Germinal center (tissue), 1 donor: ENCODE measurements around the gene ARID1B.

ENCODE experiments used
- DNase-seq: peaks from one replicate; pipeline ENCODE4 v3.0.0; 2012; ENCODE audit warnings: mixed read lengths, low spot score

The ARID1B gene

DNA sequence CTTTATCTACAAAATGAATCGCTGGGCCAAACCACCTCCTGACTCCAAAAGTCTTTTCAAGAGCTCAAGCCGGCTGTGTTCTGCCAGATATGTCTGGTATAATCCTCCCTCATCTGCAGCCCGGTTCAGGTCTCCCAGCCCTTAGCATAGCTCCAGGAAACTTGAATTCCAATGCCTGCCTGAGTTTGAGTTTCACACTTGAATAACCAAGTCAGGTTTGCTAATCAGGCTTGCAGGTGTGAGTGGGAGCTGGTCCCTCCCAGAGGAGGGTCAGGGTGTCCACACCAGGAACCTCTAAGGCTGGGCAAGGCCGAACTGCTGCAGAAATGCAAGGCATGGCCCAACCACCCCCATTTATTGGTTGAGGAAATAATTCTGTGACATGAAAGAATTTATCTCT lies 449.6 kb downstream of the ARID1B start:
- DNase-seq, result no peak

DNA sequence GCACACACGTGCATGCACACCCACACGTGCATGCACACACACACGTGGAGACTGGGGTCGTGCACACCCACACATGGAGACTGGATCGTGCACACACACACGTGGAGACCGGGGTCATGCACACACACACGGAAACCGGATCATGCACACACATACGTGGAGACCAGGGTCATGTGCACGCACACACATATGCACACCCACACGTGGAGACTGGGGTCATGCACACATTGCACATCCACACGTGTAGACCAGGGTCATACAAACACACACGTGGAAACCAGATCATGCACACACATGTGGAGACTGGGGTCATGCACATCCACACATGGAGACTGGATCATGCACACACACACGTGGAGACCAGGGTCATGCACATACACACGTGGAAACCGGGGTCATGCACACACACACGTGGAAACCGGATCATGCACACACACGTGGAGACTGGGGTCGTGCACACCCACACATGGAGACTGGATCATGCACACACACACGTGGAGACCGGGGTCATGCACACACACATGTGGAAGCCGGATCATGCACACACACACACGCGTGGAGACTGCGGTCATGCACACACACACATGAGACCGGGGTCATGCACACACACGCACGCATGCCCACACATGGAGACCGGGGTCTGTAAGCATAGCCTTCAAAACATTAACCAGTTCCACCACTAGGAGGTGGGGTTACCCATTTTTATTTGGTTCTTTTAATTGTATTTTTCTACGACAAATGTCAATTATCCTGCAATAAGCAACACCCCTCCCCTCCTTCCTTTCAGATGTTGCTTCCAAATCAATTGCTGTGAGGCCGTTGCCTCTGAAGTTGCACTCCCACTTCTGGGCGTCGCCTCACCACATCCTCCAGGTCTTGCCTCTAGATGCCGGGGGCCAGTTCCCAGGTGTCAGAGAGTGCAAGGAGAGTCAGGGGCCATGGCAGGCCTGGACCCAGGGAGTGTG lies 450.3 kb downstream of the ARID1B start:
- peak; percentile 54 for DNase-seq

DNA sequence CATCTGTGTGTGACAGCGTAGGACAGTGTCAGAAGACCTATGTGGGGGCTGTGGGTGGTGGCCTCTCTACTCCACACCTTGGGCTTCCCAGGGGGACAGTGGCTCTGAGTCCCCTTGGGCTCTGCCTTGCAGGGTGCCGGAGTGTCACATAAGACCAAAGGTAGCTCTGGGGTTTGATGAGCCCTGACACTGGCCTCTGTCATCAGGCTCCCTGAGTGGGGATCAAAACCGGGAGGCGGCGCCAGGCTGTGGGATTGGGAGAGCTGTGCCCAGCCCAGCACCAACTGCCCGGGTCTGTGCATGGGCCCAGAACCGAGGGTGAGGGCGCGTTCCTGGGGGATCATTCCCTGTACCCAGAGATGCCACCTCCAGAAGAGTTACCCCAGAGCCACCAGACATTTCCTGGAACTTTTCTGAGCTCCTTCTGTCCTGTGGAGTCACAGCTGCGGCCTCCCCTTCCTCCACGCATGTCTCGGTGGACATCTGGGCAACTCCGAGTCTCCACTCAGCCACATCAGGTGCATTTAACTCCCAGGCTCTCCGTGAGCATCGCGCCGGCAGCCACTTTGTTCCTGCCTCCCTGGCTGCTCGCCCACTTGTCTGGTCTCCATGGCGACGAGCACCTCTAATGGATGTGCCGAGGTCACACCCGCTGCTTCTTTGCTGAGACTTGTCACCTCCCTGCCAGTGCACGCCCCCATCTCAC lies 451.4 kb downstream of the ARID1B start:
- no peak for DNase-seq

DNA sequence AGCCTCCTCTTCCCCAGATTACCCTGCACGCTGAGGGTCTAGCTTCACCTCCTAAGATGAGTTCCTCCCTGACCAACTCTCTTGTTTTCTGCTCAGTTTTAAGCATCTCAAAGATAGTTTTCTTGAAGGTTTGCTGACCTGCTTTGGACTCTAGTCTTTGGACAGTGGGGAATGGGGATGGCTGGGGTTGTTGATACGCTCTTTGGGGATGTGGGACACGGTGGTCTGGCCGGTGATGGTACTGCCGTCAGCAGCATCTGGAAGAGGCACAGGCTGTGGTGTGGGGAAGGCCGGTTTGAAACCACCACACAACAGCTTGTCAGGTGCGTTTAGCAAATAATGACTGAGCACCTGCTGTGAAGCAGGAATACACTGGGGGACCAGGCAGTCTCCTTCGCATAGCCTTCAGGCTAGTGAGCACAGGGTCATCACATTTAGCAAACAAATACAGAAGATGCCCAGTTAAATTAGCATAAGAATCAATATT lies 452.0 kb downstream of the ARID1B start:
- no peak for DNase-seq

DNA sequence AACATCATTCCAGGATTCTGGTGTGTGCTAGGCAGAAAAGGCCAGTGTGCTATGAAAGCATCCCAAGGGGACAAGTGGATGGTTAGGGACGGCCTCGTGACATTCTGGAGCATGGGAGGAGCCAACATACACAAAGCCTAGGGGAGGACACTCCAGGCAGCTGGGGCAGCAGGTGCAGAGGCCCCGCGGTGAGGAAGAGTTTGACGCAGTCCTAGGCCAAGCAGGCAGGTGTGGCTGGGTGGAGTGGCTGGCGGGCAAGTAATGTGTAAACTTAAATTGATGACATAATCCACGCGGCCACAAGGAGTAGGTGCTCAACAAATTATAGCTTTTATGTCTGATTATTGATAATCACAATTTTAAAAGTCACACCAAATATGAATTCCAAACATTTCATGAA lies 452.5 kb downstream of the ARID1B start:
- DNase-seq, result no peak

DNA sequence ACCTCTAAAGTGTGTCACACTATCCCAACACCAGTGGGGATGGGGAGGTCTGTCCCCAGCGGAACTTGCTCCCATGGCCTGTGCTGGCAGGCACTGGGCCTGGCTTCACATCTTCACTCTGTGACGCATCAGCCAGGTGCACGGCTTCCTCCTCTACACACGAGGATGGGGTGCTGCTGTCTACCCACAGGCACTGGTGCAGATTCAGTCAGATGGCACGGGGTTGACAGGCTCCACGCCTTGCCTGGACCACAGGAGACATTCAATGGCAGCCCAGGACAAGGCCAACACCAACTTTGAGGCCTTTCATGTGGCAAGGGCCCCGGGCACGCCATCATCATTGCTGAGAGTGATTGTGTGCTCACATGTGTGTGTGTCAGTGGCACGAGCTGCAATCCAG lies 453.7 kb downstream of the ARID1B start:
- no peak for DNase-seq

DNA sequence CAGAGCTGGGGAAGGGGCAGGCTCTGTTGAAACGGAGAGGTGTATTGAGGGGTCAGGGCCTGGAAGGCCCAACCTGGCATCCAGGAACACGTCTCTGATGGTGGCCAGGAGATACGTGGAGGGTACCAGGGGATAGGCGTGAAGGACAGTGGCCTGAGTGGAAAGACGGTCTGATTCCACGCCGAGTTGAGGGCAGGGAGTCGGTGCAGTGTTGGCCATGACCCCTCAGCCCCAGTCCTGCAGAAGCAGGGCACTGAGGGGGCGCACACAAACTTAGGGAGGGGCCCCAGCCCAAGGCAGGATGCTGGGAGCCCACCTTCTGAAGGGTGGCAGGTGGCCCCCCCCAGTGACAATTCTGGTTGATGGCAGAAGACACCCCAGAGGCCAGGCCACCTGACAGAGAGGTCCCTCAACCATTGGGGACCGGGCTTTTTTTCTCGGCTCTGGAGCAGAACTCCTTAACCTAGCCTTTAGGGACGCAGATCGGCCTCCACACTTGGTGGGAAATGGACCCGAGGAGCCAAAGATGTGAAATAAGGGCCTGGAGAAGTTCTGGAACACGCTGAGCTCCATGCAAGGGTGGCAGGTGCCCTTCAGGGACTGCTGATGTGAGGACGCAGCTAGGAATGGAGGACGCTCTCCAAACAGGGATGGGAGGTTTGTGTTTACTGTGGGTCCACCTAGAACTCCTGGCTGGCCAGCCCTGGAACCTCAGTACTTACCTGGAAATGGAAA lies 455.1 kb downstream of the ARID1B start:
- no peak for DNase-seq

DNA sequence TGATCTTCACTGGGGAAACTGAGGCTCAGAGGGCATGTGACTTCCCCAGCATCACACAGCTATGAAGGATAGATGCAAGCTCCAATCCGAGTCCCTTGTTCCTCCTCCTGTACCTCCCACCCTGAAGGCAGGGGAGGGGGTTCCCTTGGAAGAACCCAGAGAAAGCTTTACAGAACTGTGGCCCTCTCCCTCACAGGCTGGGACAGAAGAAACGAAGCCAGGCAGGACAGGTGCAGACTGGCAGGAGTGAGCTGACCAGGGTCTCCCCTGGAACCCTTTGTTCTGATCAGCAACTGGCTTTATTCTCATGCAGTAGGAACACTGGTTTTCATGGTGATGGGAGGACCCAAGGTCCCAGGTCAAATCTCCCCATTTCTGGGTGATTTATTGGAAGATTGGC lies 456.0 kb downstream of the ARID1B start:
- no peak for DNase-seq

DNA sequence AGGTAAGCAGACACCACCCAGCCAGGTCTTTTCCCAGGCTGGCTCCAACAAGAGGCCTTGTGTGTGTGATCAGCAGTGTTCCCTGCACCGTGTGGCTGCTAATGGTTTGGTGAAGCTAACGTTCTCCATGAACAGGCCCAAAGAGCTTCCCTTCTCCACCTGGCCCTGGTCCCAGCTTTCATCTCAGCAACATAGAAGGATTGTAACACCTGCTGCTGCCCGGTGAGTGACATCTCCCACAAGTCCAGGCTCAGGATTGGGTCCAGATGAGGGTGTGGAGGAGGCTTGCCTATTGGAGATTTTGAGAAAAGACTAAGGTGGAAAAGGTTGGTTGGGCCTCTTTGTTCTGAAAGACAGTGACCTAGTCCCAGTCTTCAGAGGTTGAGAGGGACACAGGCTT lies 456.5 kb downstream of the ARID1B start:
- no peak for DNase-seq

DNA sequence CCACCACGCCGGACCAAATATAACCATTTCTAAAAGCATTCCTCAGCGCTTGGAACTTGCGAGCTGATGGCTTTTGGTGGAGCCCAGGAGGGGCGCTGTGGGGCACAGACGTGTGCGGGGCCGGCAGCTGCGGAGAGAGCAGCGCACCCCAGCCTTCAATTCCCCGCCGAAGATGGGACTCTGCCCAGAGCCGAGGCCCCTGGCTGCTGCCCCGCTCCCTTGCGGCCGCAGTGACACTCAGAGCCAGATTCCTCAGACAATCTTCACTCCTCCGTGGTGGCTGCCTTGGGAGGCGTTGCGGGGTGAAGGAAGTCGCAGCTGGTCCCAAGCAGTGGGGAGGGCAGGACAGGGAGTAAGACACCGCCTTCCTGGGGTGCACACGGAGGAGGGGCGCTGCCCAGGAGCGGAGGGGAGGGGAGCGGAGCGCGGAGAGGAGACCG lies 458.4 kb downstream of the ARID1B start:
- DNase-seq, result peak; percentile 53

DNA sequence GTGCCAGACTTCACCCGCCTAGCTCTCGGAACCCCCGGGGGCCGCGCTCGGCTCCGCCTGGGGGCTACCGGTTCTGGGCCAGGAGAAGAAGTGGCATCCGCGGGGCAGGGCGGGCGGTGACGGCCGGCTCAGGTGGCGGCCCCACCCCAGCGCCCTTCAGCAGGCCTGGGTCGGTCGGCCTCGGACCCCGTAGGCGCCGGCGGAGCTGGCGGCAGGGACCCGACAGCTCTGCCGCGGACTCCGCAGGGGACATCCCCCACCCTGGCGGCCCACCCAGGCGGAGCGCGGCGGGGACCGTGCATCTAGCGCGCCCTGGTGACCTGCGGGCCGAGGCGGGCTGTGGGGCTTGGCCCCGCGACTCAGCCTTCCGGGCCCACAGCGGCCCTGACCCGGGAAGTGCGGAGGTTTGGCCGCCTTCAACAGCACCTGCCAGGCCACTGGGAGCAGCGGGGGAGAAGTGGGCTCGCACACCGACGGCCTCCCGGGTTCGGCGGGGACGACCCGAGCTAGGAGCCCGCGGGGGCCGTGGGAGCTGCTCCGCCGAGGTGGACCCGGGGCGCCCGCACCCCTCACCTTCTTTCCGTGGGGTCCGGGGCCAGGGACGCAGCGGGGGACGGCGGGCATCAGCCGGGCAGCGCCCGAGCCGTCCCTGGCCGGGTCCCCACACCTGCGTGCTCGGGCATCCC lies 459.0 kb downstream of the ARID1B start:
- DNase-seq, result peak; percentile 36

DNA sequence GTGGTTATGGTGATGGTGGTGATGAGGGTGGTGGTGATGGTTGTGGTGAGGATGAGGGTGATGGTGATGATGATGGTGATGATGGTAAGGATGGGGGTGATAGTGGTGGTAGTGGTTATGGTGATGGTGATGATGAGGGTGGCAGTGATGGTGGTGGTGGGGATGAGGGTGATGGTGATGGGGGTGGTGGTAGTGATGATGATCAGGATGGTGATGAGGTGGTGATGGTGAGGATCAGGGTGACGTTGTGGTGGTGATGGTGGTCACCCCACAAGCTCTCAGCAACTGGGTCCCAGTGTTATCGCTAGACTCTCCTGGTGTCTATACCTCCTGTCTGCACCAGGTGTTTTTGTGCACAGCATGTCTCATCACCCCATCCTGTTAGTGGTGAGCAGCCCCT lies 461.2 kb downstream of the ARID1B start:
- DNase-seq, result no peak

DNA sequence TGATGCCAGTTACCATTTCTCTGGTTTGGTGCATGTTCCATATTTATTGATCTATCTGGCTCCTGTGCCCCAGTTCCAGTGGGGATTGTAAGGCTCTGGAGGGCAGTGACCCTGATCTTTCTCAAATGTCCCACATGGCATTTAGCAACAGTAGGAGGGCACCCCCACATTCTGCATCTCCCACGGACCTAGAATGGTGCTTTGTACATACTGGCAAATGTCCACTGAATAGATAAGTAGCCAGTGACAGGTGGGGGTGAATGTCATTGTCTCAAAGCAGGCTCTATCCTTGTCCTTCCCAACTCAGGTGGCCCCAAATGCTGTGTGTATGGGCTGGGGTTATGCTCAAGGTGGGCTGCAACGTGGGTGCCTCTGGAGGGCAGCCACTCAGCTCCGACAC lies 462.0 kb downstream of the ARID1B start:
- no peak for DNase-seq

DNA sequence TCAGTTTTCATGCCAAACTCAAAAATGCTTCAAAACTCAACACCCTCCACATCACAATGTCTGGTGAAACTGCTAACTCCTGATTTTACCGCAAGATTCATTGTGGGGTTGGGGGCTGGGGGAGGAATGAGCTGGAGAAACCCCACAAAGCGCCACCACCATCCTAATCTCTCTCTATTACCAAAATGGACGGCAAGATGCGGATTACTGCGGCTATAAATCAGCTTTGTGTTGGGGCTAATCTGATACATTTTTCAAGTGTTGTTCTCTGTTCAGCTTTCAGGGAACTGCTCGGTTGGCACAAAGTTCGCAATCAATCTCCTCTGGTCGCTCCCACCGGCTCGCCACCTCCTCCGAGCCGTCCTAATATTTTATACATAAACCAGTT lies 462.5 kb downstream of the ARID1B start:
- no peak for DNase-seq

DNA sequence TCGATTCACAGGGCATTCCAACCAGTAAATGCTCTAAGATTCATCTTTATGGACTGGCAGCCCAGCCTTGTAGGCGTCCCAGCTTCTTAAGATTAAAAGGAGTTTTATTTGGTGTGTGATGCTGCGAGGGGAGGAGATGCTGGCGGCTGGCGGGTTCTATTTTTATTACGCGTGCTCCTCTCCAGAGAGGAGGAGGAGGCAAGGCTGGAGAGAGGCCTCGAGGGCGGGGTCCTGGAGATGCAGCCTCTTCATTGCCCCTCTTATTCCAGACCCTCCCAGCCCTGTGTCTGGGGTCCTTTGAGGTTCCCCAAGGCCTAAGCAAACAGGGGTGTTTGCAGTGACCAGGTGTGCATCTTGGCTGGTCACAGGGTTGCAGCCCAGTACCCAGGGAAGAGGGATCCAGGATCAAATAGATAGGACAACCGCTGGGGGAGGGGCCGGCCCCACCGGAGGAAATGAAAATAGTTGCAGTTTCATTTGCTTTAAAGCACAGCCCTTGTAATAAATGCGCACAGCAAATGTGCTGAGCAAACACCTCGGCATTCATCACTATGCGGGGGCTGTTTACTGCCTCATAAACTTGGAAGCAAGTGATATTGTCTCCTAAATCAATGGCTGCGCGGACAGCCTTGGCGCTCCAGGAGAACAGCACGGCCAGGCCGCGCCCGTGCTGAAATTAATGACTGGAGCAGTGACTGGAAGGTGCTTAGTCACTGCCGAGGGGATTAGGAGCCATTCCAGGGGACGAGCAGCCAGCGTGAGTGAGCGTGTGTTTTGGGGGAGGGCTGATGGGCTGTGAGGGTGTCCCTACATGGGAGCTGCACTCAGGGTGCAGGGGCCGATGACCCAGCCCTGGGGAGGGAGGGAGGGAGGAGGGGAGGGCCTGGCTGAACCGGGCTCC lies 463.1 kb downstream of the ARID1B start:
- DNase-seq, result no peak

DNA sequence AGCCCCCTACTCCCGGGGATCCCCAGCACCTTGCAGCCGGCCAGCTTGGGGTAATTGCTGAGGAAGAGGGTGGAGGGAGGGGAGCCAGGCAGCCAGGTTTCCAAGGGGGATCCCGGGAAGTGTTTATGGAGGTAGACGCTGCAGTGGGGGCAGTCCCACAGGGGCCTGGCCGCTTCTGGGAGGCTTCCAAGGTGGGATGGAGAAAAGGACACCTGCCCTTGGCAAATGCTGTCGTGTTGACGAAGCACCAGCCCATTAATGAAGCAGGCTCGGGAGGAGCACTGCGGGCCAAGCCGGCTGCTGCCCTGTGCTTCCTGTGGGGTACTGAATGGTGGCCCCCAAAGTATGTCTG lies 463.8 kb downstream of the ARID1B start:
- no peak for DNase-seq

DNA sequence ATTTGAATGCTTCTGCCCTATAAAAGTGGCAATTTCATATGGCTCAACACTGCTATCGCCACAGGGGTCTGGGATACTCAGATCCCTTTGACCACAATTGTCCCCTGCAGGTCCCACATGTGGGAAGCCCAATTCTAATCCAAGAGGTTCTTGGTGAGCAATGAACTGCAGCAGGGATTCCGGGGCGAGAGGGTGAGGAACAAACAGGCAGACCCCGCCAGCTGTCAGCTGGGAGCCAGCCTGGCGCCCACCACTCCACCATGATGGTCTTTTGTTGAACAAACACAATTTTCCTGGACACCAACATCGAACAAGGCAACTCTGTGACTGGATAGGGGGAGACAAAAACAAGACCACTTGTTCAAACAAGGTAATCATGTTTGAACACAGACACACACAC lies 465.6 kb downstream of the ARID1B start:
- no peak for DNase-seq

DNA sequence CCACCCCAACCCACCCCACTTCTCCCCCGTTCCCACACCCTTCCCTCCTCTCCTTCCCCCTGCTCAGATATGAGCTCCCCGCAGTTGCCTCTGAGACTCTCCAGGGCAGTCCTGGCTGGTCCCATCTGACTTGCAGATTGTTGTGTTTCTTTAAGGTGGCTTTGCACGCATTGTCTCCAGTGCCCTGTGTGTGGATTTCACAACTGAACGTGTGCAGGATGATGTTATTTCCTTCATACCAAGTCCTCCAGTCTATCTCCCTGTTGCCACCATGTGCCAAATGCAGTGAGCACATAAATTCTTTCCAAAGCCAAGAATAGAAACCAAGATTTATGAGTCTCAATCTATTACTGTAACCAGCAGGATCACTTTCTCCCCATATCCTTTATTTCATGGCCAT lies 467.0 kb downstream of the ARID1B start:
- DNase-seq, result no peak

DNA sequence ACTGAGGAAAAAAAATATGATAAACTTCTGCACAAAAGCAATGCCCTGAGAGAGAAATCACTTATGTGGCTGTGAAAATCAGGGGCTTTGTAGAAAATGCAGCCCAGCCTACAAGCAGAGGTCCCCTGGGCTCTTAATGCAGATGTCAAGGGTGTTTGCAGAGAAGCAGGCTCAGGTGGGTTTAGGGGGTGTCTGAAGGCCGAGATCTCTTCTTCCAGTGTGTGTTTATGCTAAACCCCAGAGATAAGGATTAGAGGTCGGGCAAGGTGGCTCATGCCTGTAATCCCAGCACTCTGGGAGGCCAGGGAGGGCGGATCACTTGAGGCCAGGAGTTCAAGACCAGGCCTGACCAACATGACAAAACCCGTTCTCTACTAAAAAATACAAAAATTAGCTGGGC lies 467.6 kb downstream of the ARID1B start:
- no peak for DNase-seq

DNA sequence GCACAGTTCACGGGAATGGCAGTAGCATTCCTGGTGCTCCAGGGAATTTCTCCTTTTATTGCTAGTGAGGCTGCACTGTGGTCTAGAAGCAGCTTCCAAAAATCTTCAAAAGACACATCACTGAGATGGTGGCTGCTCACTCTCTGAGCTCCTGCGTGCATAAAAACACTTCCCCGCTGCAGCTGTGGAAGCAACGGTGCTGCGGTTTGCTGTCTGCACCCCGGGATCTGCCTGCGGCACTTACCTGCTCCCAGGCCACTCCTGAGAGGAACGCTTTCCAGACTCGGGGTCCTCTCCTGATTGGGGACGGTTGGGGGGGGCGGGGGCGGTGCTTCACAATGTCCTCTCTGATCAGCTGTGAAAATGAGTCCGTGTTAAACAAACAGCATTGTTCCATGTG lies 468.3 kb downstream of the ARID1B start:
- DNase-seq, result no peak

DNA sequence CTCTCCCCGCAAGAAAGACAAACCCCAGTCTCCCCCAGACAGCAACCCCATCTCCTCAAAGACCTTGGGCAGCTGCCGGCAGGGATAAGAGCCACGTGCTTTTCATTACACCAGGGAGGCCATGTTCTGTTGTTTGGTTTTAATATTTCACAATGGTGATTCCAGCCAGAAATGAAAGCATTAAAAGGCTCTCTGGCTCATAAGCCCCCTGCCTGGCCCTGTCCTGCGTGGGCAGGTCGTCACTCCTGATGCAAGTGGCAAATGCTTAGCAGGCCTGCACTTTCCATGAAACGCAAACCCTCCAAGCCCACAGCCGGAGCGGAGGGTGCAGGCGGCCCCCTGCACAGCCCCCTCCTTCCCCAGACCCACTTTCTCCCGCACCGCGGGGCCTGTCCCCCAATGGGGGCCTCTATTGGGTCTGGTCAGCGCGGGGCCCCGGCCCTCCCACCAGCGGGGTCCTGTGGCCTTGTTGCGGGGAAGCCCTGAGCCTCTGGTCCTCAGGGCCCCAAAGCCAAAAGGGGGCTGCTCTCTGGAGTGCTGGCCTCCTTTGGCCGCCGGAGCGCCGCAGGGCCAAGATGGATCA lies 469.0 kb downstream of the ARID1B start:
- DNase-seq, result no peak
